Mesendoderm (in vitro differentiated cells): ENCODE measurements around the gene KITLG.

Experiments used
- DNase-seq: peaks from one replicate; pipeline ENCODE4 v3.0.0; 2013
- H2AK5ac ChIP-seq: 2 replicates; pipeline ENCODE4 v1.6.1; 2013; ENCODE audit warnings: low read length, inconsistent platforms
- H2BK120ac ChIP-seq: 2 replicates; pipeline ENCODE4 v1.6.1; 2013; ENCODE audit warnings: low read depth, mild to moderate bottlenecking, low read length, moderate library complexity, mixed read lengths
- H2BK15ac ChIP-seq: replicated peaks from 2 replicates; pipeline ENCODE4 v1.6.1; 2013; ENCODE audit warnings: low read depth, mild to moderate bottlenecking, moderate library complexity
- H2BK5ac ChIP-seq: 2 replicates; pipeline ENCODE4 v1.6.1; 2013; ENCODE audit warnings: low read length, inconsistent platforms
- H3K18ac ChIP-seq: 2 replicates; pipeline ENCODE4 v1.6.1; 2013; ENCODE audit warnings: mild to moderate bottlenecking, low read length, mixed read lengths
- H3K23ac ChIP-seq: one replicate; pipeline ENCODE4 v1.6.1; 2013; ENCODE audit warnings: low read length
- H3K27ac ChIP-seq: 2 replicates; pipeline ENCODE4 v1.5.1; 2013; ENCODE audit warnings: low read depth, mild to moderate bottlenecking, inconsistent platforms, low read length, moderate library complexity
- H3K27me3 ChIP-seq: 2 replicates; pipeline ENCODE4 v1.6.1; 2013; ENCODE audit warnings: low read length, control low read depth, mild to moderate bottlenecking, inconsistent platforms; ENCODE audit not compliant: insufficient read depth, poor library complexity
- H3K36me3 ChIP-seq: 2 replicates; pipeline ENCODE4 v1.6.1; 2013; ENCODE audit warnings: low read length, inconsistent platforms; ENCODE audit not compliant: control insufficient read depth, insufficient read depth
- H3K4ac ChIP-seq: one replicate; pipeline ENCODE4 v1.6.1; 2013; ENCODE audit warnings: low read depth, mild to moderate bottlenecking, low read length, moderate library complexity
- H3K4me1 ChIP-seq: 2 replicates; pipeline ENCODE4 v1.6.1; 2013; ENCODE audit warnings: low read depth, low read length, inconsistent platforms; ENCODE audit not compliant: control insufficient read depth
- H3K4me2 ChIP-seq: 2 replicates; pipeline ENCODE4 v1.6.1; 2013; ENCODE audit warnings: low read length
- H3K4me3 ChIP-seq: 2 replicates; pipeline ENCODE4 v1.5.1; 2013; ENCODE audit warnings: mild to moderate bottlenecking, low read length
- H3K56ac ChIP-seq: one replicate; pipeline ENCODE4 v1.6.1; 2013; ENCODE audit warnings: low read length
- H3K79me1 ChIP-seq: 2 replicates; pipeline ENCODE4 v1.6.1; 2013; ENCODE audit warnings: low read length, inconsistent platforms
- H3K79me2 ChIP-seq: 2 replicates; pipeline ENCODE4 v1.6.1; 2013; ENCODE audit warnings: mild to moderate bottlenecking, low read length; ENCODE audit not compliant: control insufficient read depth, insufficient read depth
- H3K9ac ChIP-seq: 2 replicates; pipeline ENCODE4 v1.6.1; 2013; ENCODE audit warnings: low read length, inconsistent platforms
- H4K5ac ChIP-seq: one replicate; pipeline ENCODE4 v1.6.1; 2013; ENCODE audit warnings: low read length
- H4K8ac ChIP-seq: one replicate; pipeline ENCODE4 v1.6.1; 2013; ENCODE audit warnings: low read depth, mild to moderate bottlenecking, control low read depth, low read length, moderate library complexity
- WGBS: extraction: QIAGEN DNeasy Blood & Tissue Kit; methylation state at CpG from one replicate; pipeline ENCODE4 v1.1.7; 2013; ENCODE audit warnings: low lambda C conversion rate, missing lambda C conversion rate; ENCODE audit not compliant: insufficient coverage; ENCODE audit errors: extremely low coverage; 5-methylcytosine and 5-hydroxymethylcytosine counted together

Gene KITLG

GRCh38 chr12:88558340-88558867, 21.9 kb downstream of the KITLG start:
- Histone ChIP-seq H3K4me2 (no peak overlapping the region), H3K9ac (no peak overlapping the region), H3K4me1 (peaks cover 9% of the 10 kb centered on the region), H2BK5ac (no peak overlapping the region), H2BK15ac (no peak overlapping the region), H3K18ac (no peak overlapping the region), H3K36me3 (no peaks in the 10 kb centered on the region), H3K27me3 (no peaks in the 10 kb centered on the region), H3K4ac (no peak overlapping the region), H3K23ac (no peak overlapping the region), H3K56ac (no peak overlapping the region), H4K5ac (no peak overlapping the region), H3K79me2 (peaks cover 16% of the 10 kb centered on the region), H2AK5ac (no peak overlapping the region), H3K4me3 (no peak overlapping the region), H2BK120ac (no peak overlapping the region), H4K8ac (peak overlapping the region; percentile 39), H3K27ac (no peak overlapping the region), H3K79me1 (peaks cover 12% of the 10 kb centered on the region)
- no peak for DNase-seq
- no CpG with 5 or more reads among the region's 3 CpGs for WGBS

GRCh38 chr12:88556213-88556774, 24.0 kb downstream of the KITLG start:
- H3K4me3 ChIP-seq = no peak overlapping the region
- no peak overlapping the region for H3K4me2 ChIP-seq
- H3K27me3 ChIP-seq = no peaks in the 10 kb centered on the region
- H2BK5ac ChIP-seq = no peak overlapping the region
- no CpG with 5 or more reads among the region's 2 CpGs for WGBS
- H3K18ac ChIP-seq = no peak overlapping the region
- no peak overlapping the region for H3K4ac ChIP-seq
- peaks cover 12% of the 10 kb centered on the region for H3K79me2 ChIP-seq
- H3K9ac ChIP-seq = no peak overlapping the region
- no peak overlapping the region for H4K5ac ChIP-seq
- no peak overlapping the region for H3K27ac ChIP-seq
- H2BK120ac ChIP-seq = no peak overlapping the region
- H2AK5ac ChIP-seq = no peak overlapping the region
- no peak overlapping the region for H4K8ac ChIP-seq
- H3K4me1 ChIP-seq = peaks cover 6% of the 10 kb centered on the region
- H3K36me3 ChIP-seq = no peaks in the 10 kb centered on the region
- H3K23ac ChIP-seq = no peak overlapping the region
- H3K79me1 ChIP-seq = peaks cover 11% of the 10 kb centered on the region
- no peak for DNase-seq
- no peak overlapping the region for H3K56ac ChIP-seq
- no peak overlapping the region for H2BK15ac ChIP-seq

- no peak overlapping the region for H3K9ac ChIP-seq
- H2BK5ac ChIP-seq = no peak overlapping the region
- H3K4me1 ChIP-seq = peaks cover 4% of the 10 kb centered on the region
- H3K36me3 ChIP-seq = no peaks in the 10 kb centered on the region
- H4K8ac ChIP-seq = no peak overlapping the region
- H3K56ac ChIP-seq = no peak overlapping the region
- no peak overlapping the region for H2AK5ac ChIP-seq
- no peaks in the 10 kb centered on the region for H3K27me3 ChIP-seq
- no peak overlapping the region for H3K4me3 ChIP-seq
- H3K23ac ChIP-seq = no peak overlapping the region
- H4K5ac ChIP-seq = no peak overlapping the region
- no peak overlapping the region for H3K4ac ChIP-seq
- H2BK120ac ChIP-seq = no peak overlapping the region
- no peak overlapping the region for H3K27ac ChIP-seq
- no peak overlapping the region for H3K18ac ChIP-seq
- H3K79me1 ChIP-seq = peaks cover 13% of the 10 kb centered on the region
- DNase-seq = no peak
- WGBS = no CpG with 5 or more reads among the region's 3 CpGs
- no peak overlapping the region for H3K4me2 ChIP-seq
- H3K79me2 ChIP-seq = peaks cover 10% of the 10 kb centered on the region
- H2BK15ac ChIP-seq = no peak overlapping the region
Observed at GRCh38 chr12:88553941-88554658, 26.2 kb downstream of the KITLG start.

DNA sequence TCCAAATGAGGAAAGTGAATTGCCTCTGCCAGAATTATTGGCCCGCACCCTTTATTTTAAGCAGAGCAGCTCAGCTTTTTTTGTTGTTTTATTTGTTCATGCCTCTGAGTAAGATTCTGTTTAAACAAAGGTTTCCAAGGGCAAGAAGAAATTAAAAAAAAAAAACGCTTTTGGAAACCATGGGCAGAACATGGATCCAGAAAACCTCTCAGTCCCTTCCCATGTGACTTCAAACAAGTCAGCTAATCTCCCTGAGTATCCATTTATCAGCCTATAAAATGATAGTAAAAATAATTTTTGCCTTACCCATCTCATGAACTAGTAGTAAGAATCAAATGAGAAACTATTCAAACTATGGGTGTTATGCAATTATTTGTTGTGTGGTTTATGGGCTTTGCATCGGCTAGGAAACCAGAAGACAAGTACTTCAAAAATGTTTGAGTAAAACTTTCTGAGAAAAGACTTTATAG, 27.6 kb downstream of the KITLG start:
- H3K4me3 ChIP-seq = no peak overlapping the region
- H3K56ac ChIP-seq = no peak overlapping the region
- no peak overlapping the region for H3K18ac ChIP-seq
- no peak overlapping the region for H4K5ac ChIP-seq
- H2BK5ac ChIP-seq = no peak overlapping the region
- no peak overlapping the region for H2BK15ac ChIP-seq
- no peak overlapping the region for H4K8ac ChIP-seq
- no peak overlapping the region for H3K23ac ChIP-seq
- H3K36me3 ChIP-seq = no peaks in the 10 kb centered on the region
- WGBS = no CpG with 5 or more reads among the region's 3 CpGs
- peaks cover 9% of the 10 kb centered on the region for H3K79me2 ChIP-seq
- H2BK120ac ChIP-seq = no peak overlapping the region
- H3K9ac ChIP-seq = no peak overlapping the region
- DNase-seq = no peak
- H2AK5ac ChIP-seq = no peak overlapping the region
- H3K4me2 ChIP-seq = no peak overlapping the region
- no peaks in the 10 kb centered on the region for H3K27me3 ChIP-seq
- peaks cover 3% of the 10 kb centered on the region for H3K4me1 ChIP-seq
- H3K79me1 ChIP-seq = peaks cover 11% of the 10 kb centered on the region
- no peak overlapping the region for H3K4ac ChIP-seq
- no peak overlapping the region for H3K27ac ChIP-seq

DNA sequence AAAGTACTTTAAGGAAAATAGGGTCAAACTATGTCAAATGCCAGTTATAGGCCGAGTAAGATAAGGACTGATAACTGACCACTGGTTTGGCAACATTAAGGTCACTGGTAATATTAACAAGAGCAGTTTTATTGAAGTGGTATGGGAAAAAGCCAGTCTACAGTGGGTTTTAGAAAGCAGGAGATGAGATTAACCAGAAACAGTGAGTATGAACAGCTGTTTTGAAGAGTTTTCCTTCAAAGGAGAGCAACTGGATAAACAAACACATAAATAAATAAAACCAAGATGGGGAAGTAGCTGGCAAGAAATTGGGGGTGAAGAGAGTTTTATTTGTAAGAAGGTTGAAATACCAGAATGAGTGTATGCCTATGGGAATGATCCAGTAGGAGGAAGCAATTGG, 30.3 kb downstream of the KITLG start:
- H3K18ac ChIP-seq = no peak overlapping the region
- WGBS = no CpG with 5 or more reads among the region's 1 CpG
- no peaks in the 10 kb centered on the region for H3K36me3 ChIP-seq
- H3K4me2 ChIP-seq = no peak overlapping the region
- H3K79me1 ChIP-seq = peaks cover 9% of the 10 kb centered on the region
- H4K8ac ChIP-seq = no peak overlapping the region
- H3K27ac ChIP-seq = no peak overlapping the region
- no peak for DNase-seq
- H3K4me3 ChIP-seq = no peak overlapping the region
- no peaks in the 10 kb centered on the region for H3K27me3 ChIP-seq
- no peak overlapping the region for H2AK5ac ChIP-seq
- peaks cover 6% of the 10 kb centered on the region for H3K79me2 ChIP-seq
- H3K9ac ChIP-seq = no peak overlapping the region
- no peak overlapping the region for H4K5ac ChIP-seq
- H3K4me1 ChIP-seq = no peaks in the 10 kb centered on the region
- no peak overlapping the region for H3K4ac ChIP-seq
- no peak overlapping the region for H2BK15ac ChIP-seq
- no peak overlapping the region for H3K23ac ChIP-seq
- H3K56ac ChIP-seq = no peak overlapping the region
- H2BK120ac ChIP-seq = no peak overlapping the region
- H2BK5ac ChIP-seq = no peak overlapping the region
